SW 1271 (cell line): ENCODE data around the gene FCHSD2.
"Not testable (repeated sequence)": the region's sequence is repeated elsewhere in the genome, so short reads cannot be mapped to it uniquely, and the experiment has no call there.

Source experiments
- DNase-seq, 2 experiments: peaks; one replicate each; lab custom pipeline; 2025; lab: John Stamatoyannopoulos, UW

The FCHSD2 gene

GRCh38 chr11:72792437-72793021 lies 349.6 kb downstream of the FCHSD2 start:
- no peak for DNase-seq

GRCh38 chr11:72791228-72791627 lies 350.9 kb downstream of the FCHSD2 start:
- not testable (repeated sequence) for DNase-seq

GRCh38 chr11:72789493-72790131 lies 352.5 kb downstream of the FCHSD2 start:
- DNase-seq: no peak

GRCh38 chr11:72788241-72788640 lies 353.9 kb downstream of the FCHSD2 start:
- no peak for DNase-seq

GRCh38 chr11:72787216-72788104 lies 354.7 kb downstream of the FCHSD2 start:
- no peak for DNase-seq
